Pancreas (tissue), 10 donors: ENCODE data around the gene RAB26. TPM values are rescaled to one million over a fixed set of nuclear protein-coding genes. Genes with fewer than 3 reads are reported as not detected.
A peak's percentile ranks its signal among the peaks of the same experiment; 100 is the strongest.

Source experiments
- ATAC-seq, 4 donors: fragments of 200-7000 bp; cut with Tn5 transposase; one replicate each; pipeline versions ENCODE4 v1.8.0 to v1.9.1; 2020; ENCODE audit warnings: mild to moderate bottlenecking in 4 of 4, moderate library complexity in 4 of 4
- DNase-seq, 6 donors: peaks; one replicate each; pipeline ENCODE4 v3.0.0-alpha.2; 2020
- FAIRE-seq: peaks from 2 replicates; lab custom pipeline; 2012; peaks lifted over from hg19 to GRCh38; lab: Jason Lieb, UNC
- H3K27ac ChIP-seq, 4 donors: fragments of 200-600 bp; sonication (generic); 1 replicate in 3 of 4; 2 replicates in 1 of 4; pipeline versions ENCODE4 v1.5.0 to v1.8.0; 2020
- H3K27me3 ChIP-seq, 4 donors: fragments of 200-600 bp; one replicate each; pipeline ENCODE4 v1.8.0; 2021
- H3K36me3 ChIP-seq, 3 donors: fragments of 200-600 bp; sonication (generic) in 1 of 3; one replicate each; pipeline versions ENCODE4 v1.5.0 to v1.8.0; 2020 to 2021
- H3K4me1 ChIP-seq, 3 donors: fragments of 200-600 bp; one replicate each; pipeline ENCODE4 v1.8.0; 2021
- H3K4me3 ChIP-seq, 4 donors: fragments of 200-600 bp; sonication (generic) in 2 of 4; one replicate each; pipeline versions ENCODE4 v1.5.0 to v1.8.0; 2020 to 2021
- H3K9me3 ChIP-seq, 4 donors: fragments of 200-600 bp; one replicate each; pipeline ENCODE4 v1.8.0; 2021
- WGBS, 2 donors: extraction: QIAGEN DNeasy Blood & Tissue Kit; methylation state at CpG; one replicate each; pipeline ENCODE4 v1.1.7; 2013; 5-methylcytosine and 5-hydroxymethylcytosine counted together
- intact Hi-C, 3 donors: fragments of 100-400 bp; cut with DNase I; formaldehyde crosslinking; loops; one replicate each; pipeline versions ENCODE4 v1.11.1 to v1.14.2; 2022
- polyA plus RNA-seq, 2 donors: library from polyadenylated mRNA; stranded (reverse); fragments of 200-250 nt; gene quantifications; one replicate each; pipeline ENCODE4 v1.2.3, GENCODE V29; 2013
- total RNA-seq, 6 donors: library from RNA; stranded (reverse); fragmentation: NEBNext Ultra II Directional in 4 of 6; extraction: Animal tissue kit (Norgen Biotek cat#: 25700) in 4 of 6; gene quantifications; one replicate each; pipeline versions ENCODE4 v1.2.1 to v1.2.4, GENCODE V29; 2021 to 2023
- TF ChIP-seq, protein P1 (sequence below), 4 donors: fragments of 200-600 bp; sonication (generic) in 3 of 4; IDR thresholded peaks; one replicate each; pipeline versions ENCODE4 v1.5.0 to v1.8.0; 2021; ENCODE audit warnings: antibody characterized with exemption in 4 of 4
- donor health status: healthy with polysubstance abuse.
- donor health status: DM: no; HTN: no; CAD: no; lungs with moderate emphysema.
- donor health status: DM: no; HTN: no; CAD: no.
- donor health status: control.
- donor health status: control.
- donor health status: Bipolar disorder and iron deficiency.
- donor health status: DM: yes; HTN: yes; CAD: no.
- donor health status: DM: no; HTN: no; CAD: no.
- donor health status: DM: no; HTN: no; CAD: no.
- donor health status: DM: yes; HTN: yes; CAD: no.

RAB26 gene
- total and polyA plus RNA-seq, 8 donors: 19.2 to 255 (median 33.6) TPM

DNA sequence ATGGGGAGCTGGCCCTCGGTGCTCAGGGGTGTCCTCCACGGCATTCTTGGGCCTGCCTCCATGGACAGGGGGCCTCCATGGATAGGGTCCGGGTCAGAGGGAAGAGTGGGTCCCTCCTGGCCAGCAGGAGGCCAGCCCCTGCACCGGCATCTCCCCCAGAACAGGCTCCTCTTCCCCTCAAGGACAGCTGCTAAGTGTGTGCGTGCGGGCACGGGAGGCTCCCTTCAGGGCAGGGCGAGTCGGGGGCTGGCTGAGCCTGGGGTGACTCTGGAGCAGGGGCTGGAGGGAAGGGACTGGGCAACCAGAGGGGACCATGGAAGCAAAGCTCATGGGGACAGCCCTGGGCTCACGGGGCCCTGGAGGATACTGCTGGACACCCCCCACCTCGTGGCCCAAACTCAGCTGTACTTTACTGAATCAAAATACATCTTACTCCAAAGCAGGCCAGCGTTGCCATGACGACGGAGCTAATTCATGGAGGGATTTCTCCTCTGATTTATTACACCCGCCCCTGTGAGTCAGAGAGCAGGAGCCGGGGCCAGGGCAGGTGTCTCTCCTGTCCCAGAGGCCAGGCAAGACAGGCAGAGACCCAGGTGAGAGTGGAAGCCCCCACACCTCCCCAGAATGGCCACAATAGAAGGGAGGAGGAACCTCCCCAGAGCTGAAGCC lies 45.9 kb downstream of the RAB26 start:
- ATAC-seq (no peak), FAIRE-seq (no peak), DNase-seq (no peak)
- H3K9me3 ChIP-seq: no peaks in the 10 kb centered on the region
- H3K4me1 ChIP-seq: peaks cover 5 to 7% (median 7%) of the 10 kb centered on the region in 3 donors
- TF ChIP-seq, protein P1, sequence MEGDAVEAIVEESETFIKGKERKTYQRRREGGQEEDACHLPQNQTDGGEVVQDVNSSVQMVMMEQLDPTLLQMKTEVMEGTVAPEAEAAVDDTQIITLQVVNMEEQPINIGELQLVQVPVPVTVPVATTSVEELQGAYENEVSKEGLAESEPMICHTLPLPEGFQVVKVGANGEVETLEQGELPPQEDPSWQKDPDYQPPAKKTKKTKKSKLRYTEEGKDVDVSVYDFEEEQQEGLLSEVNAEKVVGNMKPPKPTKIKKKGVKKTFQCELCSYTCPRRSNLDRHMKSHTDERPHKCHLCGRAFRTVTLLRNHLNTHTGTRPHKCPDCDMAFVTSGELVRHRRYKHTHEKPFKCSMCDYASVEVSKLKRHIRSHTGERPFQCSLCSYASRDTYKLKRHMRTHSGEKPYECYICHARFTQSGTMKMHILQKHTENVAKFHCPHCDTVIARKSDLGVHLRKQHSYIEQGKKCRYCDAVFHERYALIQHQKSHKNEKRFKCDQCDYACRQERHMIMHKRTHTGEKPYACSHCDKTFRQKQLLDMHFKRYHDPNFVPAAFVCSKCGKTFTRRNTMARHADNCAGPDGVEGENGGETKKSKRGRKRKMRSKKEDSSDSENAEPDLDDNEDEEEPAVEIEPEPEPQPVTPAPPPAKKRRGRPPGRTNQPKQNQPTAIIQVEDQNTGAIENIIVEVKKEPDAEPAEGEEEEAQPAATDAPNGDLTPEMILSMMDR (IDR thresholded peaks at IDR 0.05): no peak
- no peak overlapping the region for H3K27ac ChIP-seq
- intact Hi-C loops: loop anchor here in 1 of 3 donors (5.0 to 10.0 kb wide), 2 partner anchors 61 to 308 kb away; partner anchors contain the start of gene ECI1
- 52 to 64% methylated on average over 16 of the region's 16 CpGs for WGBS, 2 donors
- H3K36me3 ChIP-seq: no peaks in the 10 kb centered on the region
- no peaks in the 10 kb centered on the region for H3K27me3 ChIP-seq
- no peak overlapping the region for H3K4me3 ChIP-seq

DNA sequence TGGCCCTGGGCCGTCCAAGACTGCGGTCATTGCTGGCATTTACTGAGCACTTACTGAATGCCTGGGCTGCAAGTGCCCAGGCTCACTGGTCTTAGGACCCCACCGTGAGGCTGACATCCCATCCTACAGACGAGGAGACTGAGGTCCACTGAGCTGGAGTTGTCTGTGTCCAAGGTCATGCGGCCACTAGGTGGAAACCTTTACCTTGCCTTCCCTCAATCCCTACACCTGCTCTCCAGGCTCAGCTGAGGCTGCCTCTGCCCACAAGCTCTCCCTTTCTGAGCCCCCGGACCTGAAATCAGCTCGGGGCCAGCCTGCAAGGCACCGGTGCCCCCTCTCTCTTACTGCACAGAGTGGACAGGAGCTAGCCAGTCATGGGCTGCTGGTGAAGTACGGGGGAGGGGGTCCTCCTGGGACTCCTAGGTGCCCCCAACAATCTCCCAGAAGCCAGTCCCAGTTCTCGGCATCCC lies 46.5 kb downstream of the RAB26 start:
- Histone ChIP-seq H3K36me3 (no peaks in the 10 kb centered on the region), H3K27ac (no peak overlapping the region), H3K9me3 (no peaks in the 10 kb centered on the region), H3K4me3 (no peak overlapping the region), H3K27me3 (no peaks in the 10 kb centered on the region), H3K4me1 (peaks cover 5 to 7% (median 7%) of the 10 kb centered on the region in 3 donors)
- intact Hi-C loops: loop anchor here in 1 of 3 donors (5.0 to 10.0 kb wide), 2 partner anchors 60 to 307 kb away; partner anchors contain the start of gene ECI1
- DNase-seq (peak in 3 of 6 donors; percentile 53 to 68 (median 67)), ATAC-seq (peak; percentile 79 to 94 (median 90)), FAIRE-seq (no peak)
- TF ChIP-seq, protein P1 (IDR thresholded peaks at IDR 0.05): peak; percentile 17 to 49 (median 35)
- WGBS, 2 donors: 18 to 20% methylated on average over 10 of the region's 10 CpGs

DNA sequence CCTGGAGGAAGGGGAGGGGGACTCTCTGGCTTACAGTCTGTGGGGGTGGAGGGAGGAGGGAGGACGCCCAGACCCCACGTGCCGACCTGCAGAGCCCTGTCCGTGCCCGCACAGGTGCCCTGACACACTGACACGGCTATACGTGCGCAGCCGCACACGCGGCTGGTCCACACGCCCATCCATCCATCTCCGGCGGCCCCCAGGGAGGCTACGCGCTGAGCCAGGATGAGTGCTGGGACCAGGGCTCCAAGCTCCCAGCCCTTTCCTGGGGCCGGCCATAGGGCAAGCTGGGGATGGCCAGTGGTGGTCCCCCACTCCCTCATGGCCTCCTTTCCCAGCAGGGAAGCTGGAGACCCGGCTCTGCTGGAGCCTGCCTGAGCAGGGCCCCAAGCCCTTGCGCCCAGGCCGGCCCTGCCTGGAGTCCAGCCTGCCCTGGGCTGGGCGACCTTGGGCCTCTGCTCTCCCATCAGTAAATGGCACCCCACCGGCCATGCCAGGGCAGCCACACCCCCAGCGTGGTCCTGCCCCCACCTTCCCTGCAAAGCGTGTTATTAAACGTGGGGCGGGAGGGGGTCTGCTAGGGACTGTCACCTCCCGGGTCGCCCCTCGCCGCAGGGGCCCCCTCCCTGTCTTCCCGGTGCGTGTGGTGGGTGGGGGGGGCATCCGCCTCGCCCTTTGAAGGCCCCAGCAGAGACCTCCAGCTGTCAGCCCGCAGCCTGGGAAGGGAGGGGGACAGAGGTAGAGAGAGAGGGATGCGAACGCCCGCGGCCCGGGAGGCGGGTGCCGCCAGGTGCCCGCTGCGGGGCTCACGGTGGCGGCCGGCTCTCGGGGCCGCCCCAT lies 47.1 kb downstream of the RAB26 start:
- TF ChIP-seq, protein P1 (IDR thresholded peaks at IDR 0.05): no peak
- H3K9me3 ChIP-seq: no peaks in the 10 kb centered on the region
- H3K4me1 ChIP-seq: peaks cover 5 to 7% (median 7%) of the 10 kb centered on the region in 3 donors
- no peaks in the 10 kb centered on the region for H3K36me3 ChIP-seq
- FAIRE-seq: no peak
- WGBS, 2 donors: 5 to 10% methylated on average over 31 to 49 of the region's 49 CpGs
- peak overlapping the region in 3 of 4 donors; percentile 30 to 45 (median 44) for H3K4me3 ChIP-seq
- intact Hi-C loops: loop anchor here in 1 of 3 donors (10.0 kb wide), 1 partner anchor 59 kb away; the partner anchor contains the start of gene ECI1
- peak; percentile 18 to 42 (median 29) for ATAC-seq
- peak in 1 of 6 donors; percentile 58 for DNase-seq
- H3K27me3 ChIP-seq: no peaks in the 10 kb centered on the region
- H3K27ac ChIP-seq: no peak overlapping the region

- FAIRE-seq (no peak), ATAC-seq (peak in 3 of 4 donors; percentile 21 to 55 (median 28))
Measured at GRCh38 chr16:2196162-2196980, 47.9 kb downstream of the RAB26 start, which contains the start of gene CASKIN1. Gene CASKIN1, minus strand, starts transcription at chr16:2196605. Its CDS starts 173 bp downstream, at chr16:2196432.

More at GRCh38 chr16:2196162-2196980, 47.9 kb downstream of the RAB26 start, which contains the start of gene CASKIN1:
- Histone ChIP-seq H3K27ac (no peak within 1 kb of the TSS), H3K36me3 (no peaks in the 10 kb centered on the region), H3K27me3 (no peaks in the 10 kb centered on the region), H3K9me3 (no peaks in the 10 kb centered on the region), H3K4me3 (peak within 1 kb of the TSS in 3 of 4 donors; percentile 30 to 45 (median 44)), H3K4me1 (peaks cover 5 to 7% (median 7%) of the 10 kb centered on the region in 3 donors)
- intact Hi-C loops: loop anchor here in 1 of 3 donors (10.0 kb wide), 1 partner anchor 58 kb away; the partner anchor contains the start of gene ECI1
- WGBS, 2 donors: 0 to 1% methylated on average over 40 to 124 of the region's 129 CpGs
- no peak for DNase-seq
- TF ChIP-seq, protein P1 (IDR thresholded peaks at IDR 0.05): no peak
